ENCODE results near the gene PPEF1.

The PPEF1 gene

GRCh38 chrX:18707426-18708049 lies at the start of gene PPEF1:
Gene PPEF1 (plus strand): TSS chrX:18707645. CDS start chrX:18707781, 136 bp downstream.
- DNase-seq = no peak

- DNase-seq = no peak
These were observed 46.2 kb upstream of the PPEF1 start for GRCh38 chrX:18661273-18661672.

- DNase-seq = no peak
These were observed 42.5 kb upstream of the PPEF1 start for GRCh38 chrX:18664947-18665346.

GRCh38 chrX:18666614-18667013 lies 40.8 kb upstream of the PPEF1 start:
- DNase-seq = no peak

- DNase-seq = no peak
These were observed 39.2 kb upstream of the PPEF1 start for GRCh38 chrX:18668071-18668835.

- DNase-seq = no peak
These were observed 35.4 kb upstream of the PPEF1 start, which contains the start of gene RS1 for GRCh38 chrX:18672008-18672407. Gene RS1 (minus strand): TSS chrX:18672108. CDS start chrX:18672068, 40 bp downstream.

GRCh38 chrX:18674417-18674787 lies 33.0 kb upstream of the PPEF1 start:
- DNase-seq = no peak

GRCh38 chrX:18674788-18675735 lies 32.4 kb upstream of the PPEF1 start:
- DNase-seq = peak; percentile 91

- no peak for DNase-seq
These were observed 31.4 kb upstream of the PPEF1 start for GRCh38 chrX:18676050-18676449.

GRCh38 chrX:18676470-18676869 lies 31.0 kb upstream of the PPEF1 start:
- DNase-seq = no peak

- no peak for DNase-seq
These were observed 30.1 kb upstream of the PPEF1 start for GRCh38 chrX:18677161-18677869.

GRCh38 chrX:18681996-18682395 lies 25.4 kb upstream of the PPEF1 start:
- no peak for DNase-seq

- DNase-seq = no peak
These were observed 24.5 kb upstream of the PPEF1 start for GRCh38 chrX:18682979-18683387.

- no peak for DNase-seq
These were observed 19.5 kb upstream of the PPEF1 start for GRCh38 chrX:18687856-18688495.

- DNase-seq = no peak
These were observed 16.0 kb upstream of the PPEF1 start for GRCh38 chrX:18691431-18691830.

GRCh38 chrX:18692541-18692940 lies 14.9 kb upstream of the PPEF1 start:
- no peak for DNase-seq

- no peak for DNase-seq
These were observed 10.8 kb upstream of the PPEF1 start for GRCh38 chrX:18696653-18697052.

GRCh38 chrX:18698737-18699650 lies 8.5 kb upstream of the PPEF1 start:
- DNase-seq = no peak

GRCh38 chrX:18701621-18702361 lies 5.7 kb upstream of the PPEF1 start:
- DNase-seq = no peak
